22Rv1 (cell line): ENCODE results near the gene GSK3B.
"Not testable (repeated sequence)": the region's sequence is repeated elsewhere in the genome, so short reads cannot be mapped to it uniquely, and the experiment has no call there.

ENCODE experiments used
- H3K27ac ChIP-seq: fragments of 450-650 bp; 2 replicates; pipeline ENCODE4 v1.5.1; 2017
- ZFX ChIP-seq: fragments of 450-650 bp; IDR thresholded peaks from 2 replicates; pipeline ENCODE4 v1.6.1; 2017; ENCODE audit warnings: antibody characterized with exemption, borderline replicate concordance
- TF ChIP-seq, protein P1 (sequence below): fragments of 450-650 bp; IDR thresholded peaks from 2 replicates; pipeline ENCODE4 v1.5.1; 2017; ENCODE audit warnings: mild to moderate bottlenecking

Gene GSK3B

GRCh38 chr3:120057029-120057428 lies 37.2 kb downstream of the GSK3B start:
- H3K27ac ChIP-seq, result no peak overlapping the region
- no peak for TF ChIP-seq ZFX
- TF ChIP-seq, protein P1, sequence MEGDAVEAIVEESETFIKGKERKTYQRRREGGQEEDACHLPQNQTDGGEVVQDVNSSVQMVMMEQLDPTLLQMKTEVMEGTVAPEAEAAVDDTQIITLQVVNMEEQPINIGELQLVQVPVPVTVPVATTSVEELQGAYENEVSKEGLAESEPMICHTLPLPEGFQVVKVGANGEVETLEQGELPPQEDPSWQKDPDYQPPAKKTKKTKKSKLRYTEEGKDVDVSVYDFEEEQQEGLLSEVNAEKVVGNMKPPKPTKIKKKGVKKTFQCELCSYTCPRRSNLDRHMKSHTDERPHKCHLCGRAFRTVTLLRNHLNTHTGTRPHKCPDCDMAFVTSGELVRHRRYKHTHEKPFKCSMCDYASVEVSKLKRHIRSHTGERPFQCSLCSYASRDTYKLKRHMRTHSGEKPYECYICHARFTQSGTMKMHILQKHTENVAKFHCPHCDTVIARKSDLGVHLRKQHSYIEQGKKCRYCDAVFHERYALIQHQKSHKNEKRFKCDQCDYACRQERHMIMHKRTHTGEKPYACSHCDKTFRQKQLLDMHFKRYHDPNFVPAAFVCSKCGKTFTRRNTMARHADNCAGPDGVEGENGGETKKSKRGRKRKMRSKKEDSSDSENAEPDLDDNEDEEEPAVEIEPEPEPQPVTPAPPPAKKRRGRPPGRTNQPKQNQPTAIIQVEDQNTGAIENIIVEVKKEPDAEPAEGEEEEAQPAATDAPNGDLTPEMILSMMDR, result no peak

- H3K27ac ChIP-seq, result not testable (repeated sequence)
These were observed 40.6 kb downstream of the GSK3B start for GRCh38 chr3:120053647-120054046.

DNA sequence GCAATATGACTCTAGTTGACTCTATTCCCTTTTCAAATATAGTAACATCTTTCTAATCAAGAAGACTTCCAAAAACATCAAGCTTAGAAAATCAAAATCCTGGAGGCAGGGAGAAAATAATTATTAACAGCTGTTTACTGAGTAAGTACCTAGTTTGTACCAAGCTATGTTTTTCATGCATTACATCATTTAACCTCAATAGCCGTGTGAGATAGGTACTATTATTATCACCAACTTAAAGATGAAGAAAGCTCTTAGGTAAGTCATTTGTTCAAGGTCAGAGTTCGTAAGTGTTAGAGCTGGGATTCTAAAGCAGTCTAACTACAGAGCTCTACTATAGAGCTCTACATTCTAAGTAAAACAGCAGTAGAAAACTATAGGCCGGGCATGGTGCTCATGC lies 41.6 kb downstream of the GSK3B start:
- no peak for TF ChIP-seq ZFX
- TF ChIP-seq, protein P1, result no peak
- no peak overlapping the region for H3K27ac ChIP-seq

GRCh38 chr3:120052225-120052624 lies 42.0 kb downstream of the GSK3B start:
- no peak overlapping the region for H3K27ac ChIP-seq
- TF ChIP-seq ZFX, result no peak
- TF ChIP-seq, protein P1, result no peak

DNA sequence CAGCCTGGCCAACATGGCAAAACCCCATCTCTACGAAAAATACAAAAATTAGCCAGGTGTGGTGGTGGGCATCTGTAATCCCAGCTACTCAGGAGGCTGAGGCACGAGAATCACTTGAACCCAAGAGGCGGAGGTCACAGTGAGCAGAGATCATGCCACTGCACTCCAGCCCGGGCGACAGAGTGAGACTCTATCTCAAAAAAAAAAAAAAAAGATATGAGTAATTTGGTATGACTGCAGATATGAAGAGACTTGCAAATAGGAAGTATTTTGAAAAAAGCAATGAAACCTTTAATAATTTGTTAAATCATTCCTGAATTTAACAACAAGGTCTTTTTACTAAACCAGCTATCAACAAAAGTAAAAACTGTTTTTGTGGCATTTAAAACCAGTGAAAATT lies 42.7 kb downstream of the GSK3B start:
- H3K27ac ChIP-seq, result not testable (repeated sequence)

- no peak overlapping the region for H3K27ac ChIP-seq
These were observed 44.2 kb downstream of the GSK3B start for GRCh38 chr3:120049881-120050539.

DNA sequence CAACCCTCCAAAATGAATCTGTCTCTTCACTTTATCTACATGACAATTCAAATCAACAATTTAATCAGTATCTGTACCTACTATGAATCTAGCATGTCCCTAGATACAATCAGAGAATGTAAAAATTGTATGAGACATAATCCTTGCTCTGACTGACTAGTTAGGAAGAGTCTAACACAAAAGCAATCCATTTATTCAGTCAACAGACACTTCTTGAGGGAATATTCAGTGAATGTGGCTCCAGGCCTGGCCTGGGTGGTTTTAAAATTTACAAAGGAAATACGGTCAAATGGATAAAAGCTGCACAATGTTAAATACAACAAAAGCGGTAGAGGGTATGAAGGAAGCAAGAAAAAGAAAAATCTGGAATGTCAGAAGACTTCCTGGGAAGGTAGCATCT lies 45.2 kb downstream of the GSK3B start:
- TF ChIP-seq ZFX, result no peak
- TF ChIP-seq, protein P1, result no peak
- no peak overlapping the region for H3K27ac ChIP-seq

More at GRCh38 chr3:120049881-120050539, 44.2 kb downstream of the GSK3B start:
- TF ChIP-seq, protein P1, result no peak
- no peak for TF ChIP-seq ZFX

DNA sequence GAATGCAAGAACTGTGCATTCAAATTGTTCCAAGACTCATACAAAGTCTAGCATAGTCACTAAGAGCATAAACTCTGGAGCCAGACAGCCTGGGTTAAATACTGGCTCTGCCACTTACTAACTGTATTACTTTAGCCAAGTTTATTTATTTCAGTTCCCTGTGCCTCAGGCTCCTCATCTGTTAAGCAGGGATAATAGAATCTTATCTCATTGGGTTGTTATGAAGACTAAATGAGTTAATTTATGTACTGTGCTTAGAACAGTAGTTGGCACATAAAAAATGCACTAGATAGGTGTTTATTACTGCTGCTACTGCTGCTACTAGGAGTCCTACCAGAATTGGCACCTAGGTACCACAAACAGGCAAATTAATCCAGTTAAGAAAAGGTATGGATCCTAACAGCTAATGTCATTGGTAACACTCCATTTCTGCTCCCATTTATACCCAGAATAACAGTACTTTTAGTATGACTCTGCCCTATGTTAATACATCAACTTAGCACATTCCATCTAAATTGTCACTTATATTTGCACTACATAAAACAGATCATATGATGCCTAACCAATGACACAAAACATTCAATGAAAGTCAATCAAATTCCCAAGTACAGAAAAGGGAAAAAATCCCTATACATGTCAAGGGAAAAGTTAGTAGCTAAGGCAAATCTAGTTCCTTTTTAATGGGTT lies 45.7 kb downstream of the GSK3B start:
- H3K27ac ChIP-seq, result no peak overlapping the region
- TF ChIP-seq, protein P1, result no peak
- TF ChIP-seq ZFX, result no peak
